NCI-H524 (cell line): ENCODE results near the gene MAMDC4.
"Not testable (repeated sequence)": the region's sequence is repeated elsewhere in the genome, so short reads cannot be mapped to it uniquely, and the experiment has no call there.

Experiments
- DNase-seq, 2 experiments: peaks; one replicate each; lab custom pipeline; 2025; lab: John Stamatoyannopoulos, UW

The MAMDC4 gene

DNA sequence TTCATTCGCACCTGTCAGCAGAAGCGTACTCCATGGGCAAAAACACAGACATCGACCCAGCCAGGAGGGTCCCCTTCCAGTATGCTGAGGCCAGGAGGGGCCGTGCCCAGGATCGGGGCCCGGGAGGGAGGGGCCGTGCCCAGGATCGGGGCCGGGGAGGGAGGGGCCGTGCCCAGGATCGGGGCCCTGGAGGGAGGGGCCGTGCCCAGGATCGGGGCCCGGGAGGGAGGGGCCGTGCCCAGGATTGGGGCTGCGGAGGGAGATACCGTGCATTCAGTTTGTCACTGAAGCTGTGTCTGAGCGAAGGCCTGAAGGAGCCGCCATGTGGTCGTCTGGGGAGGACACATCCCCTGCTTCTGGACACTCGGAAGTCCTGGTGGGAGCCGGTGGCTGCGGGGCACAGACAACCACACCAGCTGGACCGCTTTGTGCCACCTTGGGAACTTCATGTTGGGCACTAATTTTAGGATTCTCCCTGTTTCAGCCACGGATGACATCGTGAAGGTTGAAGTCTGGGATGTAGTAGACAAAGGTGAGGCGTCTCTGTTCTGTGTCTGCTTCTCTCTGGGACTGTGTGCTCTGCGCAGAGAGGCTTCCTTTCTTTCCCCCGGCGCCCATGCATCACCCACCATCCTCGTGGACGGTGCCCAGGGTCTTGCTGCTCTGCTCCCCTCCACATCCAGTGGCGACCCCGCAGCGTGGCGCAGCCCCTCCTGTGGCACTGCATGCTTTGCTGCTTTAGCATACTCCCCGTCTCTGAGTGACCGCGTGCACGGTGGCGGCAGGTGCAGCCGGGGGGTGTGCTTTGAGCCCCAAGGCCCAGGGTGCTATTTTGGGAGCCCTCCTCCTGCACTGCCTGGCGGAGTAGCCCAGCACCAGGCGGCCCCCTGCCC lies 26.6 kb upstream of the MAMDC4 start:
- DNase-seq, result no peak

DNA sequence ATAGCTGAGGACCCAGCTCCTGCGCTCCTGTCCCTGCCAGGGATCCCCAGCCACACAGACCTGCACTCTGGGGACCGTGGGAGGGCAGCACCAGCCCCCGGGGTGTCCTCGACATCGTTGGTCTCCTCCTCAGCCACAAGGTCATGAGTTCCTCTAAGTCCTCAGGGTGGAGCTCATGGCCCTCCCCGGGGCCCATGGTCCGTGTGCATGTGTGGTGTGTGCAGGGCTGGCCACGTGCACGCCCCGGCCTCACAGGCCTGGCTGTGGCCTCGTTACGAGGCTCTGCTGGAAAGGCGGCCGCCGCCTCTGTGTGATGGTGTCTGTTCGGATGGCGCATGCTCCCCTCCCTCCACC lies 26.0 kb upstream of the MAMDC4 start:
- no peak for DNase-seq

DNA sequence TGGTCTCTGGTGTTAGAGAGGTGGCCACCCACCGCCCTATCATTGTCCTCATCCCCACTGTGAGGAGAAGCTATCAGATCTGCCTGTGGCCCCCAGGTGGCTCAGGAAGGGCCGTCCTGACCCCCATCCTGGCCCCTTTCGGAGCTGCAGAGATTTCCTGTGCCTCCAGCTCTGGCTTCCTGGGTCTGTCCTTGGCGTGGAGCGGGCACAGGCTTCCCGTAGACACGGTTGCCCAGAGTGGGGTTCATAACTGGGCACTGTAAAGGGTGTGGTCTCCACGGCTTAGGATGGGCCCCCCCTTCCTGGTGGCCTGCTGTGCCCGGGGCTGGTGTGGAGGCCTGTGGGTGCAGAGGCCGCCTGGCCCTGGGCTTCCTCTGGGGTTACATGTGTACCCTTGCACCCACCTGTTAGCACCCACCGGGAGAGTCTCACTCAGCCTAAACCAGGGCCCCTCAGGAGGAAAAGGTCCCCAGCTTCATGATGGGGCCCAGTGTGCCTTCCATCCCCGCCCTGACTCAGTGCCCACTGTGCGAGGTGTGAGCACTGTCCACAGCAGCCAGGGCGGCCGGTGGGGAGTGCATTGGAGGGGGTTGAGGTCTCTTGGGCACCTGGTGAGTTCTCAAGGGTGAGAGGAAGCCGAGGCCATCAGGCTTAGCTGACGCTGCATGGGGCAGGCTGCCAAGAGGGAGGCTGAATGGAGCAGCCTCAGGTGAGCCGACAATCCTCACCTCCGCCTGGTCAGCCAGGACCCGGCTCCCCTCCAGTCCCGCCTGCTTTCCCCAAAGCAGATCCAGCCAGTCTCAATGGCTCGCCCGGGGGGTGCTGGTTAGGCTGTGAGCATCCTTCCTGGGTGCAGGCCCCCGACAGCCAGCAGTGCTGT lies 25.2 kb upstream of the MAMDC4 start:
- no peak for DNase-seq

DNA sequence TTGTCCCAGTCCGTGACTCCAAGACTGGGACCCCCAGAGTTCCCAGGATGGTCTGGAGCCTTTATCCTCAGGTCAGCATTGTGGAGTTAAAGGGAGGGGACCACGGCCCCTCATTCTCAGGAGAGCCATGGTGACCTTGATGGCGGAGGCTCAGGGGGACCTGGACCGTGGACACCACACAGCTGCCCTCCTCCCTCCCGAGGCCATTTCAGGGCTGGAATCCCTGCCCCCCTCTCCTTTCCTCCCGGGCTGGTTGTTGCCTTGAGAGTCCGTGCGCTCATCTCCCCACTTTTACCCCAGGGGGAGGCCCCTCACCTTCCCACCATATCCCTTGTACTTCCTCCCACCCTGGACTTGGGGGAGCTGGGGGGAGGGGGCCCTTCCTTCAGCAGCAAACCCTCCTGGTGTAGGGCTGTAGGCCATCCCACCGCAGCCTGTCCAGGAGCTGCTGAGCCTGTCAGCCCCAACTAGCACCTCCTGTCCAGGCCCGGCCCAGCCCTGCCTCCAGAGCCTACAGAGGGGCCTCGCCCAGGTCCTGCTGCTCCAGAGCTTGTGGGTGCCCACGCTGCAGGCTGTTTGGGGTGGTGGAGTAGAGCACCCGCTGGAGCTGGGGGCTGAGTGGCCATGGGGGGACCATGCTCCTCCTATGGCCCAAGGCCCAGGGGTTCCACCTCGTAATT lies 24.2 kb upstream of the MAMDC4 start:
- DNase-seq, result no peak

DNA sequence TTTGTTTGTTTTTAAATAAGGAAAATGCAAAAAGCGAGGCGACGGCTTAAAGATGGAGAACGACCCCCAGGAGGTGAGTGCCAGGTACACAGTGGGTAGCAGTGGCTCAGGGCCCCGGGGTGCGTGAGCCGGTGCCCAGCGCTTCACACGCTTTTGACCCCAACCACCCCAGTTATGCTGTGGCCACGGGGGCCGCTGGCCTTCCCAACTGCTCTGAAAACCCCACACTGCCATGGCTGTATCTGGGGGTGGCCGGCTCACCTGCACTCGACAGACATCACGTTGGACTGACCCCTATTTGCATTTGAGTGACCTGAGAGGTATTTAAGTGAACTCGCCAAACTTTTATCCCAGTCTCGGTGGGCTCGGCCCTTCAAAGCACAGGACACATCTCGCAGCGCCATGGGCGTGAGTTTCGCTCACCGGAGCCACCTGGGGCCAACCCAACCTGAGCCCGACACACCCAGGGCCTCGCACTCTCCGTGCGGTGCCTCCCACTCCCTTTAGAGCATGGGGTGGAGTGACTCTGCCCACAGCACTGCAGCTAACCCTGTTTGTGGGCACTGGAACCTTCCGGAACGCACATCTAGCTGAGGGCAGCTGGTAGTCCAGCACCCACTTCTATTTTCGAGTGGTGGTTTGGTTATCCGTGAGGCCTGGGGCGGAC lies 23.5 kb upstream of the MAMDC4 start:
- no peak for DNase-seq

DNA sequence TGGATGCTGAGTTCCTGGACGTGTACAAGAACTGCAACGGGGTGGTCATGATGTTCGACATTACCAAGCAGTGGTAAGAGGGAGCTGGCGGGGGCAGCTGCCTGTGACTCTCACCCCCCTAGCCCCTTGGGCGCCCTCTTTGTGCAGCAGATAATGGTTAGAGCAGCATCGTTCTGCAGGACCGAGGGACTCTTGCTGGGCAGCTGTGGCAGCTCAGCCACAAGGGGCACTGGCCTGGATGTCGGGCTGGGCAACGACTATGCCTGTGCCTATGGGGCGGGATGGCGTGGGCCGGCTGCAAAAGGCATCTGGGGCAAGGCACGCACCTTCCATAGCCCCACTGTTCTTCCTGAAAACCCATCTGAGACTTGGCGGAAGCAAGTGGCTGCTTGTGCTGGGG lies 22.7 kb upstream of the MAMDC4 start:
- no peak for DNase-seq

DNA sequence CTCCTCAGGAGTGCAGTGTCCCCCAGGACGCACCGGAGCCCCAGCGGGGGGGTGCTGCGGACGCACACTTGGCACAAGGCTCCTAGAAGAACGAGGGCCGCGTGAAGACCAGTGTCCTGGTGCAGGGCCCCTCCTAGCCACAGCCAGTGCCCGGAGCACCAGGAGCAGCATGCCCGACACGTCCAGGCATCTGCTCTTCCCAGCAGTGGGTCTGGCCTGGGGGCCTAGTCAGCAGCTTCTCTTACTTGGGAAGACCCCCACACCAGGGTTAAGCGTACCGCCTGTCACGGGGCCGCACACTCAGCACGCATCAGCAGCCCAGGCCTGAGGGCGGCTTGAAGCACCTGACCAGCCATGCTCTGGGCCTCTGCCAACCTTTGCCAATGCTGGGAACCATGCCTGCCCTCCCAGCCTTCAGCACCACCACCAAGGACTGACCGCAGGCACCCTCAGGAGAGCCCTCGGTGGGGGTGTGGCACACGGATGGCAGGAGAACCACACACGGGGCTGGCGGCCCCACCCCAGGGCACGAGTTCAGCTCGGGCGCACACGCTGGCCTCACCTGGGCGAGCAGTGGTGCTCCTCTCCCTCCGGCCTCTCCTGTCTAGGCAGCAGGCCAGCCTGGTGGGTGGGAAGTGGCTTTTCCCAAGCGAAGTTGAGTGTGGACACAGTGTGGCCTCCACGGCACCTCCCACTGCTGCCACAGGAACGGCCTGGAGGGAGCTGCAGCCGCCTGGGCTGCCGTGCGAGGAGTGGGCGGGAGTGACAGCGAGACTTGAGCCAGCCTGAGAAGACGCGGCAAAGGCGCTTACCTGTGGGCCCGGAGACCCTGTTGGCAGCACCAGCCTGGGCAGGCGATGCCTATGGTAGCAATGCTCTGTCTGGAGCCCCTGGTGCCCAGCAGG lies 21.9 kb upstream of the MAMDC4 start:
- DNase-seq, result no peak

DNA sequence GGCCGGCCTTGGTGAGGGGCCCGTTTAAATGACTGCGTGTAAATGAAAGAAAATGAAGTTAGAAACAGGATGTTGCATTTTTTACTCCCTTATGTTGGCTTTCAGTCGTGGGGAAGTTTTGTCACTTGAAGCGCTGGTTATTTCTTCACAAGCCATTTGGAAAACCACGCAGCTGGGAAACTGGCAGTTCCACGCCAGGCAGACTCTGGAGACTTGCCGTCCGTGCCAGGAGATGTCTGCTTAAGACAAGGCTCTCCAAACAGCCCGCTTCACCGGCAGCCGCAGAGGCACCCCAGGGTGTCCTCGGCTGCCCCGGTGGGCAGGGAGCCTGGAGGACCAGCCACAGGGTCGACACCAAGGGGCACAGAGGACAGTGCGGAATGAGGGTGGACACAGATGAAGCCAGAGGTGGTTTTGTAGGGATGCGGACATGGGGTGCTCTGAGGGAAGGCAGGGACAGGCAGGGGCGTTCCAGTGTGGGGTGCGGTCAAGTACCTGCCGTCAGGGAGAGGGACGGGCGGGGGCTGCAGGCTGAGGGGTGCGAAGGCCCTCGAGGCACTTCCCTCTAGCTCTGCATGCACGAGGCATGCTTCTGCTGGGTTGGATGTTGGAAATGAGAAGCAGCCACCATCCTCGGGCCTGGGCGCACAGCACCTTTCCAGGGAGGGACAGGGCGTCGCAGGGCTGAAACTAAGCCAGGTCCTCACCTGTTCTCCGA lies 21.0 kb upstream of the MAMDC4 start:
- no peak for DNase-seq

DNA sequence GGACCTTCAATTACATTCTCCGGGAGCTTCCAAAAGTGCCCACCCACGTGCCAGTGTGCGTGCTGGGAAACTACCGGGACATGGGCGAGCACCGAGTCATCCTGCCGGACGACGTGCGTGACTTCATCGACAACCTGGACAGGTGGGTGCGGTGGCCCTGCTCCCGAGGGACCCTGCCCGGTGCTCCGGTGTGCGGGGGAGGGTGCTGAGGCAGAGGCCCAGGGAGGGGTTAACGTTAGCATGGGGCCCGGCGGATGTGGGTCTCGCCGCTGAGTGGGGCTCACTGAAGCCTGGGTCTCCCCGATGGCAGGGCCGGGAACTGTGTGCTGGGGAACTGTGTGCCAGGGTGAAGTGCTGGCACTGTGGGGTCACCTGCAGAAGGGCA lies 20.4 kb upstream of the MAMDC4 start:
- DNase-seq, result no peak

DNA sequence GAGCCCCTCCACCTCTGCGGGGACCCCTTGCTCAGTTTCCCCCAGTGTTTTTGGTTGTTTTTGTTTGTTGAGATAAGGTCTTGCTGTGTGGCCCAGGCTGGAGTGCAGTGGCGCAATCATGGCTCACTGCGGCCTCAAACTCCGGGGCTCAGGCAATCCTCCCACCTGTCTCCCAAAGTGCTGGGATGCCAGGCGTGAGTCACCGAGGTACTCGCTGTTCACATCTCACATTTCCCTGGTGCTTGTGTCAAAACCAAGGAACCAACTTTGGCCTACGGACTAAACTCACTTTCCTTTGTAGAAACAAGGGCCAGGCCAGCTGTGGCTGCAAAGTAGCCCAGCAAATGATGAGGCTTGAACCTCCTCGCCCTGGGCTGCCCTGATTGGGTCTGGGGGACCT lies 19.6 kb upstream of the MAMDC4 start:
- DNase-seq, result no peak

DNA sequence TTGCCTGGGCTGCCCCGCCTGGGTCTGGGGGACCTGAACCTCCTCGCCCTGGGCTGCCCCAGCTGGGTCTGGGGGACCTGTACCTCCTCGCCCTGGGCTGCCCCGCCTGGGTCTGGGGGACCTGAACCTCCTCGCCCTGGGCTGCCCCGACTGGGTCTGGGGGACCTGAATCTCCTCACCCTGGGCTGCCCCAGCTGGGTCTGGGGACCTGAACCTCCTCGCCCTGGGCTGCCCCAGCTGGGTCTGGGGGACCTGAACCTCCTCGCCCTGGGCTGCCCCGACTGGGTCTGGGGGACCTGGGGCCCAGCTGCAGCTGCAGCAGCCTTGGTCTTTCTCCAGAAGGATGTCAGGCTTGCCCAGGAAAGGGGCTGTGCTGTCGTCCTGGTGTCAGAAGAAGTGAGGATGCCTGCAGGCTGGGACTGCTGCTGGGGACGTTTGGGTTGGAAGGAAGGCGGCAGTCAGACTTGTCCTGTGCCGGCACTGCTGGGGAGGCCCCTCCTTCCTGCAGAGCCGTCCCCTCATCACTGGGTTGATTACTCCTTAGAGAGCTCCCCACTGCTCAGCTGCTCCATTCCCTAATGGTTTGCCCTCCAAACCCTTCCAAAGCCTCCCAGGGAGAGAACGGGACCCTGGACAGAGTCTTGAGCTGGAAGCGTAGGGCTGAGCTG lies 18.6 kb upstream of the MAMDC4 start:
- not testable (repeated sequence) for DNase-seq

DNA sequence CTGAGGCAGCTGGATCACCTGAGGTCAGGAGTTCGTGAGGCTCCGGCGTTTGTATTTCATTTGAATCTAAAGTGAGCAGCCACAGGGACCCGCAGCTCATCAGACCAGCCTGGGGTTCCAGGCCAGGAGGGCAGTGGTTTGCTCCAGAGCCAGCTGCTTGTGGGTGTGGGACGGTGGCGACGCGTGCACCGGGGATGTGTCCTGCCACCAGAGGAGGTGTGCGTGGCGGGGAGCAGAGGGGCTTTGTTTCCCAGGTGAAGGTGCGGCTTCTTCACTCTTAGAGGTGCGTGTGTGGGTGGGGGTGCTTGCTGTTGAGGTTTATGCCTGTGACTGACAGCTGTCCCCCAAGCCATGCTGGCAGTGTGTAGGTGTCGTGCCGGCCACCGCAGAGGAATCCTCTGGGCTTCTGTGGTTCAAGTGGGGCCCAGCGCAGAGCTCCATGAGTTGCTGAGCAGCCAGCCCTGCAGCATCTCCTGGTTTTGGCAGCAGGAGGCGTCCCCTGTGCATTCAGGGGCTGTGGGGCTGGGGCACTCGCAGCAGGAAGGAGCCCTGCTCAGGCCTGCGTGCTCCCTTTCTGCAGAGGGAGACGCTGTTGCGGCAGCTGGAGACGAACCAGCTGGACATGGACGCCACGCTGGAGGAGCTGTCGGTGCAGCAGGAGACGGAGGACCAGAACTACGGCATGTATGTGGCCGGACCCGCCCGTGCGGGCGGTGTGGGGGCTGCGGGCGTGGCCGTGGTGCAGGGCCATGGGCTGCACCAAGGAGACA lies 16.8 kb upstream of the MAMDC4 start:
- no peak for DNase-seq

DNA sequence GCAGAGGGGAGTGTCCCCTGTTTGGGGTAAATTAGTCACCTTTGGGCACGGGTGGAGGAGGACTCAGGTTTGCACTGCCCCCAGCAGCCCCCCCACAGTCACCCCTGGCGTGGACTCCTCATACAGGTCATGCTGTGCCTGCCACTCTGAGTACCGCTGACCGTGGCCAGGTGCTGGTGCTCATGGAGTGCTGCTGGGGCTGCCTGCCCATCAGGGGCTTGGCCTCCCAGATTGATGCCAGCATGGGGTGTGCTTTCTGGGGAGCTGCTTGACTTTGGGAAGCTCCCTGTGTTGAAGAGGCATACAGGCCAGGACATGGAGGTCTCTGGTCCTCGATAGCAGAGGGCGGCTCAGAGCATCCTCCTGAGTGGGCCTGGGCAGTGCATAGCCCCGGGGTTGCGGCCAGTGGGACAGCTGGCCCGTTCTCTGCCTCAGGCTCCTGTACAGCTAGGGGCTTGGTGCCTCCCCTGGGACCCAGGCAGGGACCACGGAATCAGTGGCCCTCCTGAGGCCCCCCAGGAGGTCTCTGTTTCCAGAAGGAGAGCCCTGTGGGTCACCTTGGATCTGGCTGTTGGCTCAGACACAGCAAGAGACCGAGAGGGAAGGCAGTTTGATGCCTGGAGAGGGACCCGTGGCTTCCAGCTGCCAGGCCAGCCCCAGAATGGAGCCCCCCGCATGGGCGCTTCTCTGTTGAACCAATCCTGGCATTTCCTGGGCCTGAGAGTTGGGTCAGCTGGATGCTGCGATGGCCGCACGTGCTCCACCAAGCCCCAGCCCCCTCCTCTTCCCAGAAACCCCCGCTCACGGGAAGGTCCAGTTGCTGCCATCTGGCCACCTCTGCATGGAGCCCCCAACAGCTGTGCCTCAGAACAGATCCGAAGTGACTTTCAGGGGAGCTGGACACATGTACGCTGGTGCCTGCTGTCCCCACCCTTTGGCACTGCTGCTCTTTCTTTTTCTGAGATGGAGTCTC lies 15.9 kb upstream of the MAMDC4 start:
- DNase-seq, result no peak

DNA sequence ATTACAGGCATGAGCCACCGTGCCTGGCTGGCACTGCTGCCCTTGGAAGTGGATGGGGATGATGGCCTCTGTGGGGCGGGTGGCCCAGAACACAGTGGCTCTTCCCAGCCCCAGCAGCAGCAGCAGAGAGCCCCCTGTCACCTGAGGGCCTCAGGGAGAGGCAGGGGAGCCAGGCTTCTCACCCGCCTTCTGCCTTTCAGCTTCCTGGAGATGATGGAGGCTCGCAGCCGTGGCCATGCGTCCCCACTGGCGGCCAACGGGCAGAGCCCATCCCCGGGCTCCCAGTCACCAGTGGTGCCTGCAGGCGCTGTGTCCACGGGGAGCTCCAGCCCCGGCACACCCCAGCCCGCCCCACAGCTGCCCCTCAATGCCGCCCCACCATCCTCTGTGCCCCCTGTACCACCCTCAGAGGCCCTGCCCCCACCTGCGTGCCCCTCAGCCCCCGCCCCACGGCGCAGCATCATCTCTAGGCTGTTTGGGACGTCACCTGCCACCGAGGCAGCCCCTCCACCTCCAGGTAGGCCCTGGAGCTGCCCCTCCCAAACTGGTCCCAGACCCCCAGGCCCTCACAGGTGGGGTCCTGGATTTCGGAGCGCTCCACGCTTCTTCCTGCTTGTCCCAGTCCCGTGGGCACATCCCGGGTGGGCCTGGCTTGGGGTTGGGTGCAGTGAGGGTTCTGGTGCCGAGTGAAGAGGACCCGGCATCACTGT lies 14.8 kb upstream of the MAMDC4 start:
- DNase-seq, result no peak

DNA sequence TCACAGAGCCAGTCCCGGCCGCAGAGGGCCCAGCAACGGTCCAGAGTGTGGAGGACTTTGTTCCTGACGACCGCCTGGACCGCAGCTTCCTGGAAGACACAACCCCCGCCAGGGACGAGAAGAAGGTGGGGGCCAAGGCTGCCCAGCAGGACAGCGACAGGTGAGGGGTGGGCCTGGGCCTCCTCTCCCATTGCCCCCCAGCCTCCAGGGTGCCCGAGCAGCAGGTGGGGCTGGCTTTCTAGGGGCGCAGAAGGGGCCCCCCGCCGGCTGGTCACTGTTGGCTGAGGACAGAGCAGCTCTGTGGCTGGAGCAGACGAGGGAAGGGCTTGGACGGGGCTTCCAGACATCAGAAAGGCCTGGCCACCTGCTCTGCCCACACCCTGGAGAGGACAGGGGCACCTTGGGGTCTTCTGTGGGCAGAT lies 14.3 kb upstream of the MAMDC4 start:
- DNase-seq, result not testable (repeated sequence)

DNA sequence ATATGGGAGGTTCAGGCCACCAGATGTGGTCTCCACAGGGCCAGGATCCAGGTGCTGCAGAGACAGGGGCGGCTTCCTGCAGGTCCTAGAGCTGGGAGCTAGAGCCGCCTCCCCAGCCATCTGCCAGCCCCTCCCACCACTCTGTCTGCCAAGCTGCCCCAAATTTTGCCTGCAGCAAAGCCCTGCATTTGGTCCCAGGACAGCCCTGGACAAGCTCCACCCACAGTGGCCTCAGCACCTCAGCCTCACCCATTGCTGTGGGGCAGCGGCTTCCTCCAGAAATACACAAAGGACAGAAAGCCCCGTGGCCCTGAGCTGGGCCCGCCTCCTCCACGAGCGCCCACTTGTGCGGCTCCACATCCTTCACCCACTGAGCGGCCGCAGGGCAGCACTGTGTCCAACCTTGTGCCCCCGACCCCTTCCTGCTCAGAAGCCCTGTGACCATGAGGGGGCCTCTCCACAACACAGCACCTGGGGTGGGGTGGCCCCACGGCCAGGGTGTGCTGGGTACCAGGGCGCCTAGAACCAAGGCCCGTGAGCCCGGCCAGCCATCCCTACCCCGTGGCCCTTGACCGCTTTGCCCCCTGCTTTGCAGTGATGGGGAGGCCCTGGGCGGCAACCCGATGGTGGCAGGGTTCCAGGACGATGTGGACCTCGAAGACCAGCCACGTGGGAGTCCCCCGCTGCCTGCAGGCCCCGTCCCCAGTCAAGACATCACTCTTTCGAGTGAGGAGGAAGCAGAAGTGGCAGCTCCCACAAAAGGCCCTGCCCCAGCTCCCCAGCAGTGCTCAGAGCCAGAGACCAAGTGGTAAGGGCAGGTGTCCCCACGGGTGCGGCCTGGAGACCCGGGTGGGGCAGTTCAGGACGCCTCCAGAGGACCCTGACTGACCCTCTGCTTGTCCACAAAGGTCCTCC lies 13.6 kb upstream of the MAMDC4 start:
- DNase-seq, result no peak
